VCaP (cell line): ENCODE measurements around the gene ADARB2.

Experiments used
- H3K27ac ChIP-seq: fragments of 450-650 bp; 2 replicates; pipeline ENCODE4 v1.5.1; 2017
- TF ChIP-seq, protein P1 (sequence below): fragments of 450-650 bp; conservative IDR thresholded peaks from 2 replicates; pipeline ENCODE4 v1.5.1; 2017; ENCODE audit warnings: mild to moderate bottlenecking, moderate library complexity

ADARB2 gene

DNA sequence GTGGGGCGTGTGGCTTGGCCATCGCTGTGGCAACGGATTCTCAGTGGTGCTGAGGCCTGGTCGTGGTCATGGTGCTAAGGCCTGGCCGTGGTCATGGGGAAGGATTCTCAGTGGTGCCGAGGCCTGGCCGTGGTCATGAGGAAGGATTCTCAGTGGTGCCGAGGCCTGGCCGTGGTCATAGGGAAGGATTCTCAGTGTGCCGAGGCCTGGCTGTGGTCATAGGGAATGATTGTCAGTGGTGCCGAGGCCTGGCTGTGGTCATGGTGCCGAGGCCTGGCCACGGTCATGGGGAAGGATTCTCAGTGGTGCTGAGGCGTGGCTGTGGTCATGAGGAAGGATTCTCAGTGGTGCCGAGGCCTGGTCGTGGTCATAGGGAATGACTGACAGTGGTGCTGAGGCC lies 327.9 kb downstream of the ADARB2 start:
- TF ChIP-seq, protein P1, sequence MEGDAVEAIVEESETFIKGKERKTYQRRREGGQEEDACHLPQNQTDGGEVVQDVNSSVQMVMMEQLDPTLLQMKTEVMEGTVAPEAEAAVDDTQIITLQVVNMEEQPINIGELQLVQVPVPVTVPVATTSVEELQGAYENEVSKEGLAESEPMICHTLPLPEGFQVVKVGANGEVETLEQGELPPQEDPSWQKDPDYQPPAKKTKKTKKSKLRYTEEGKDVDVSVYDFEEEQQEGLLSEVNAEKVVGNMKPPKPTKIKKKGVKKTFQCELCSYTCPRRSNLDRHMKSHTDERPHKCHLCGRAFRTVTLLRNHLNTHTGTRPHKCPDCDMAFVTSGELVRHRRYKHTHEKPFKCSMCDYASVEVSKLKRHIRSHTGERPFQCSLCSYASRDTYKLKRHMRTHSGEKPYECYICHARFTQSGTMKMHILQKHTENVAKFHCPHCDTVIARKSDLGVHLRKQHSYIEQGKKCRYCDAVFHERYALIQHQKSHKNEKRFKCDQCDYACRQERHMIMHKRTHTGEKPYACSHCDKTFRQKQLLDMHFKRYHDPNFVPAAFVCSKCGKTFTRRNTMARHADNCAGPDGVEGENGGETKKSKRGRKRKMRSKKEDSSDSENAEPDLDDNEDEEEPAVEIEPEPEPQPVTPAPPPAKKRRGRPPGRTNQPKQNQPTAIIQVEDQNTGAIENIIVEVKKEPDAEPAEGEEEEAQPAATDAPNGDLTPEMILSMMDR: no peak
- H3K27ac ChIP-seq: no peak overlapping the region

DNA sequence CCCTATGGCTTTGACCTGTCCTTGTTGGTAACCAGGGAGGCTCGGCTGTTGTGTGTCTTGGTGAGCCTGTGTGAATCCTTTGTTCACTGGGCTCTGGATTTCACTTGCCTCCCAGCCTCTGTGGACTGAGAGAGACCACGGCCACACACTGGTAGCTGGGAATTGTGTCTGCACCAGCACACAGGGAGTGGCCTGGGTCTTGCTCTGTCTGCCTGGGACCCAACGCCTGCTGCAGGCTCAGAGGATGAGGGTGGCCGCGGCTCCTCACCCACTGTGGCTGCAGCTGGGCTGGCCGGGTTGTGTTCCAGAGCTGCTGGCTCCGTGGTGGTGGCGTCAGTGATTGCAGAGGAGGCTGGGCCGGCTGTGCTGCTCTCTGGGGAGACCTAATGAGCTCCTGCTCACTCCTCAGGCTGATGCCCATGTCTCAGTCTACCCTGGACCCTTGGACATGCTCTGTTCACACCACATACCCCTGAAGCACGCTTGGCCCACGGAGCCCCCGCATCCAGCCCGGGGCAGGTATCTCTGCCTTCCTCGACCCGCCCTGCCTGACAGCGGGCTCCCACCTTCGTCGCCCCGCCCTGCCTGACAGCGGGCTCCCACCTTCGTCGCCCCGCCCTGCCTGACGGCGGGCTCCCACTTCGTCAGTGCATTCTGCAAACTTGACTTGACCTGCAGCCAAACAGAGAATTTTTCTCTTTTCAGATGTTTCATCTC lies 328.5 kb downstream of the ADARB2 start:
- TF ChIP-seq, protein P1: no peak
- H3K27ac ChIP-seq: no peak overlapping the region

DNA sequence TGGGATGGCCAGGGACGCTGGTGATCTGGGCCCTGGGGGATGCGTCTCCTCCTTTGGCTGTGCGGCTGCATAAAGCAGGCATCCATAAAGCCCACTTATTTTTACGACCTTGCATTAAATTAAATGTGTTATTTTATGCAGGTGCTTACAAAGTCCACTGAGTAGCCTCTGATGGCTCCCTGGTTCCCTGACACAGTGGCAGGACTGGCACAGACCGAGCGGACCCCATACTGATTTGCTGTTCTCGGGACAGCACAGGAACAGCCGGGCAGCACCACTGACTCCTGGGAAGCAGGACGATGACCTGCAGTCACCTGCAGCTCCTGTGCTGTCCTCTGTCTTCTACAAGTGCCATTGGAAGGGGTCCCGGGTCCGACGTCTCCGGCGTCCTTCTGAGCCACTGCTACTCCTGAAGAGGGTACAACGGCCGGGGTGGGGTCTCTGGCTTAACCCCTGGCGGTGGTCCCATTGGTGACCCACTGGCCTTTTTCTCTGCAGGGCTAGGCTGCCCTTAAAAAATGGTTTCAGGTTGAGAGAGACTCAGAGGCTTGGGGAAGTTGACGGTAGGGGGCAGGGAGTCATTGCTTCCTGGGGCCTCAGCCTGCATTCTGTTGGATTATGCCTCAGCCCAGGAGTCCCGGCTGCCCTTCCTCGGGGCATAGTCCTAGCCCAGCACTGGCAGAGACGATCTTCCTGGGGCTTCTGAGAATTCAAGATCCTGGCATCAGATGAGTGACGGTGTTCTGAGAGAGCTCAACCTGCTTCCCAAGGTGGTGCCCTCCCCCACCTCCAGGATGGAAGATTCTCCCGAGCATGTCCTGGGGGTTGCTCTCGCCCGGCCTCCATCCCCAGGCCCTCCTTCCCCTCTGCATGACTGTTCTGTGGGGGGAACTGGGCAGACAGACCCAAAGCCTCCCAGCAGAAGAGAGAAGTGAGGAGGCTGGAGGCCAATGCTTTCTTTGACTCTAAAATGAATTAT lies 330.1 kb downstream of the ADARB2 start:
- H3K27ac ChIP-seq: no peak overlapping the region
- TF ChIP-seq, protein P1: no peak

DNA sequence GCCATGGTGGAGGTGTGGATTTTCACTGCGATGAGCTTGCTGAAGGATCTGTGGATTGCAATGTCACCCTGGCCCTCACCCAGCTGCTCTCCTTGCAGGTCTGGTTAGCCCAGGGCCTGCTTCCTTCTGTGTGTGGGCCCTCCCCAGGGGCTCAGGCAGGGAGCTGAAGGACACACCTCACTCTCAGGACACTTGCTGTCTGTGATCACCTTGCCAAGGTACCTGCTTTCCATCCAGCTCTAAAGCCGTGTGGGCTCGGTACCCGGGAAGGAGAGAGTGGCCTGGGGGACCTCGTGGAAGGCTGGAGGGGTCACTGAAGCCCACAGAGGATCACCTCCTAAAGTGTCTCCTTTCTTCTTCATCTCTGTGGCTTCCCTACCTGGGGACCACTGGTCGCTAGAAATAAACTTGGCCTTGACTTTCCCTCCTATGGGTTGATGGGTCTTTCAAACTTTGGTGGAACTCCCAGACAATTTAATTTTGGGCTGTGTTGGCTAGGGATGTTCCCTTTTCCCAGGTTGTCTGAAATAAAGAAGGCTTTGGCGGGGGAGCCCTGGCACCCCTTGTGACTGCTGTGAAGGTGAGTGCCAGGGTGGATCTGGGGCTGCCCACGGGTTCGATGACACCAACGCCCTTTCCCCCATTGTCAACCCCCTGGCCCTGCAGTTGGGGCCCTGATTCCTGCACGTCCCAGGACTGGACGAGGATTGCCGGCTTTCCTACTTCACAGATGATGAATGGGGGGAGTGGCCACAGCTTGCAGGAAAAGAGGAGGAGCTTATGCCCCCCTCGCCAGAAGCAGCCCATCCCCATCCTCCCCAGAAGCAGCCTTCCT lies 331.0 kb downstream of the ADARB2 start:
- no peak overlapping the region for H3K27ac ChIP-seq
- TF ChIP-seq, protein P1: no peak

DNA sequence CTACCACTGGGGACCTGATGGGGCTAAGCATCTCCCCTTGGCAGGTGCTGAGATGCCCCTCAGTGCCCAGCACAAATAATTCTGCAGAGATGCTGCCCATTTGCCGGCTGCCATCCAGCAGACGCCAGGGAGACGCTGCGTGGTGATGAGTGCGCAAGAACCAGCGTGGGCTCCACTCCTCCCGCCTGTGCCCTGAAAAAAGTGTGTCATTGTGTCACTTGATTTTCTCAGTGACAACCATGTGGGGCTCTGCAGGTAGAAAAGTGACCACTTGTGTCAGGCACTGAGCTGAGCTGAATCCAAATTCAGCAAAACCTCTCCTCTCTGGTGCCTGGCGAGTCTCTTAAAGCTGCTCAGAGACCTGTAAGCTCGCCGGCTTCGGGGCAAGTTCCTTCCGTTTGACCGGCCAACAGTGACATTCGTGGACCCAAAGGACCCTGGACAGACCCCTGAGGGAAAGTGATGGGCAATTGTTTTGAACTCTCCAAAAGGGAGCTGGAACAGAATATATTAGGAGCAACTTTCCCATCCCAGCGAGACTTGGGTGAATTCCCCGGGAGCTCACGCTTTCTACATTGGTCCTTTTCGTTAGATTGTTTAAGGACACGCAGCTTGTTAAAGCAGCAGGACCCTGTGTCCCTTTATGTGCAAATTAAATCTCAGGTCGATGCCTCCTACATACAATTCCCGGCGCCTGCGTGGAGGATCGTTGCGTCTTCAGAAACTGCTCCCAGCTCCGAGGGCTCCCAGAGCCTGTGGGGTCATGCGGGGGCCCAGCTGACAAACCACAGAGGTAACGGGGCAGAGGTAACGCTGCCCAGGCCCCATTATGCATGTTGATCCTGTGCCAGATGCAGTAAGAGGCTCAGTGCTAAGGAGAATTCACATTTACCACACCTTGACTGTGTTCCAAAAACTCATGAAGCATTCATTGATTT lies 332.7 kb downstream of the ADARB2 start:
- TF ChIP-seq, protein P1: no peak
- no peak overlapping the region for H3K27ac ChIP-seq

DNA sequence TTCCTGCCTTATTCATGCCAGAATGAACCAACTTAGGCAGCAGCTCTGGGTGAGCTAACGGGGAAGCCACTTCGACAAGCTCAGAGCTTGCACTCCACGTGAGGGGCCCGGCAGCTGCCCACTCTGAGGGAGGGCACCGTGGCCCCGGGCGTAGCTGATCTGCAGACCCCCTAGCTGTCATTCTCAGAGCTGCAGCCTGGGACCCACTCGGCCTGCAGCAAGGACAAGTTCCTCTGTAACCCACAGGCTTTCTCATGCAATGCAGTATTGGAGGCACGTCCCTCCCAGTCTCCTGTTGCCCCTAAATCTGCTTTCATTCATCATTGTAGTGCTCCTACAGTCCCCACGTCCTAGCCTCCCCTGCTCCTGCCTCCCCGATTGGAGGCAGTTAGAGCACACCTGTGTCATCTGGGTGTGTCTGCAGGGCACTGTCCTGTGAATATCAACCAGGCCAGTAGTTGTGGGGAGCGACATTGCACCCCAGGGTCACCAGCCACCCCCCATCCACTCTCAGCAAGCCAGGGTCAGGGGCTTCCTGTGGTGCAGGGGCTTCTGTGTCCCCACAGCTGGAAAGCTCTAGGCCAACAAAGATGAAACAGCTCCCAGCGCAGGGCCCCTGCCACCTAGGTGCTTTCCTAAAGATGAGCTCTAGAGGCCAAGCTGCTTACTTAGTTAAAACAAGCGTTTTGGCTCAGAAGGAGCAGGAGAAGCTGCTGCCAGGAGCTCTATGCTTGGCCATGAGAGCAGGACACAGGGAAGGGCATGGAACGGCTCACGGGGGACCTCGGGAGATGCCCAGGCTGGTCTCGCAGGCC lies 333.6 kb downstream of the ADARB2 start:
- no peak overlapping the region for H3K27ac ChIP-seq
- TF ChIP-seq, protein P1: no peak
